PC-3 (cell line): ENCODE data around the gene TBC1D14. TPM values are rescaled to one million over a fixed set of nuclear protein-coding genes. Genes with fewer than 3 reads are reported as not detected.

Experiments used
- ATAC-seq: fragments of 200-7000 bp; cut with Tn5 transposase; 2 replicates; pipeline ENCODE4 v1.9.1; 2020; ENCODE audit warnings: mild to moderate bottlenecking, moderate library complexity
- BruUV-seq: library from RNA; stranded (reverse); fragments of 400-500 nt; replicated peaks from 2 replicates; lab custom pipeline; 2021; lab: Mats Ljungman, UMichigan
- CTCF ChIA-PET: fragments of 300-600 bp; sonication (Branson Sonifier 250); formaldehyde crosslinking; loops from one replicate; lab custom pipeline; 2022; ENCODE audit warnings: antibody characterized with exemption; lab: Charles Lee
- POLR2A ChIA-PET: fragments of 300-600 bp; sonication (Branson Sonifier 250); formaldehyde crosslinking; loops from one replicate; lab custom pipeline; 2022; ENCODE audit warnings: antibody characterized with exemption; ENCODE audit not compliant: unreplicated experiment; lab: Charles Lee
- DNase-seq: peaks from one replicate; pipeline ENCODE4 v3.0.0-alpha.2; 2015
- H2AFZ ChIP-seq: fragments of 300-600 bp; sonication (generic); 2 replicates; pipeline ENCODE4 v1.6.0; 2016; ENCODE audit warnings: antibody characterized with exemption, low read length
- H3F3A ChIP-seq: fragments of 300-600 bp; sonication (generic); one replicate; pipeline ENCODE4 v1.6.0; 2017; ENCODE audit warnings: antibody characterized with exemption, low read length, control low read depth, mild to moderate bottlenecking; ENCODE audit not compliant: unreplicated experiment
- H3K27ac ChIP-seq: fragments of 300-600 bp; sonication (generic); 2 replicates; pipeline ENCODE4 v1.5.1; 2016; ENCODE audit warnings: mild to moderate bottlenecking, low read length
- H3K27me3 ChIP-seq: fragments of 300-600 bp; sonication (generic); 2 replicates; pipeline ENCODE4 v1.6.1; 2016; ENCODE audit warnings: low read length, mixed read lengths
- H3K36me3 ChIP-seq: fragments of 300-600 bp; sonication (generic); 2 replicates; pipeline ENCODE4 v1.6.1; 2016; ENCODE audit warnings: low read depth, mixed run types, low read length, mixed read lengths
- H3K4me1 ChIP-seq: fragments of 300-600 bp; sonication (generic); 2 replicates; pipeline ENCODE4 v1.5.1; 2016; ENCODE audit warnings: low read length; ENCODE audit not compliant: insufficient read depth
- H3K4me2 ChIP-seq: fragments of 300-600 bp; sonication (generic); 2 replicates; pipeline ENCODE4 v1.6.0; 2016; ENCODE audit warnings: low read length
- H3K4me3 ChIP-seq: fragments of 300-600 bp; sonication (generic); 2 replicates; pipeline ENCODE4 v1.5.1; 2016; ENCODE audit warnings: mild to moderate bottlenecking, low read length, mixed read lengths
- H3K79me2 ChIP-seq: fragments of 300-600 bp; sonication (generic); 2 replicates; pipeline ENCODE4 v1.6.1; 2017; ENCODE audit warnings: low read length, mixed read lengths
- H3K9ac ChIP-seq: fragments of 300-600 bp; sonication (generic); 2 replicates; pipeline ENCODE4 v1.6.0; 2016; ENCODE audit warnings: mild to moderate bottlenecking, low read length
- H3K9me2 ChIP-seq: fragments of 300-600 bp; sonication (generic); replicated peaks from 2 replicates; pipeline ENCODE4 v1.6.1; 2016; ENCODE audit warnings: mixed run types, low read length, mixed read lengths
- H3K9me3 ChIP-seq: fragments of 300-600 bp; sonication (generic); 2 replicates; pipeline ENCODE4 v1.6.1; 2016; ENCODE audit warnings: low read length, mixed read lengths
- H4K20me1 ChIP-seq: fragments of 300-600 bp; sonication (generic); 2 replicates; pipeline ENCODE4 v1.6.1; 2016; ENCODE audit warnings: low read length, mixed read lengths
- CTCF ChIP-seq: fragments of 300-600 bp; sonication (generic); conservative IDR thresholded peaks from 2 replicates; pipeline ENCODE4 v1.5.1; 2017; ENCODE audit warnings: antibody characterized with exemption, low read depth, mild to moderate bottlenecking, low read length
- EZH2 ChIP-seq: fragments of 300-600 bp; sonication (generic); IDR thresholded peaks from one replicate; pipeline ENCODE4 v1.6.1; 2017; ENCODE audit warnings: antibody characterized with exemption, mild to moderate bottlenecking, low read length; ENCODE audit not compliant: unreplicated experiment
- EZH2phosphoT487 ChIP-seq: fragments of 300-600 bp; sonication (generic); IDR thresholded peaks from 2 replicates; pipeline ENCODE4 v1.6.1; 2018; ENCODE audit warnings: mild to moderate bottlenecking, antibody characterized with exemption, low read length, borderline replicate concordance
- intact Hi-C: fragments of 100-400 bp; cut with micrococcal nuclease; formaldehyde crosslinking; loops from 2 replicates; pipeline ENCODE4 v1.9.0; 2023
- total RNA-seq: library from RNA; depleted of rRNA; stranded (reverse); fragments of >200 nt; gene quantifications from 2 replicates; pipeline ENCODE4 v1.2.3, GENCODE V29; 2014

The TBC1D14 gene
- total RNA-seq, 1 experiment from 2014 or later = 33.0 TPM

- H3K36me3 ChIP-seq = no peaks in the 10 kb centered on the region
- no peak overlapping the region for H2AFZ ChIP-seq
- ATAC-seq = no peak
- no peaks in the 10 kb centered on the region for H3K4me1 ChIP-seq
- no peaks in the 10 kb centered on the region for H3K27me3 ChIP-seq
- no peak overlapping the region for H3K4me3 ChIP-seq
- DNase-seq = no peak
- H3K27ac ChIP-seq = no peak overlapping the region
- H3K4me2 ChIP-seq = no peak overlapping the region
- POLR2A ChIA-PET = no interaction called here
- CTCF ChIA-PET = interaction anchor here (0.7 kb wide), 1 partner anchor 47 kb away, joined by 3 read pairs; no protein-coding TSS in a partner anchor
- H4K20me1 ChIP-seq = no peaks in the 10 kb centered on the region
- intact Hi-C loops = no loop called here
- no TSS peak for BruUV-seq
- no peak for TF ChIP-seq EZH2
- TF ChIP-seq CTCF = no peak
- TF ChIP-seq EZH2phosphoT487 = no peak
- no peaks in the 10 kb centered on the region for H3K9me3 ChIP-seq
- H3F3A ChIP-seq = no peaks in the 10 kb centered on the region
- H3K79me2 ChIP-seq = no peaks in the 10 kb centered on the region
- H3K9ac ChIP-seq = no peak overlapping the region
- H3K9me2 ChIP-seq = no peaks in the 10 kb centered on the region
These were observed 17.3 kb downstream of the TBC1D14 start for GRCh38 chr4:6926681-6927478.

GRCh38 chr4:6928081-6928480 lies 18.5 kb downstream of the TBC1D14 start:
- TF ChIP-seq CTCF (no peak), EZH2phosphoT487 (no peak), EZH2 (no peak)
- Histone ChIP-seq H4K20me1 (no peaks in the 10 kb centered on the region), H2AFZ (no peak overlapping the region), H3K9ac (no peak overlapping the region), H3K4me1 (no peaks in the 10 kb centered on the region), H3F3A (no peaks in the 10 kb centered on the region), H3K9me3 (no peaks in the 10 kb centered on the region), H3K27me3 (no peaks in the 10 kb centered on the region), H3K9me2 (no peaks in the 10 kb centered on the region), H3K36me3 (no peaks in the 10 kb centered on the region), H3K27ac (no peak overlapping the region), H3K4me2 (no peak overlapping the region), H3K79me2 (no peaks in the 10 kb centered on the region), H3K4me3 (no peak overlapping the region)
- POLR2A ChIA-PET = no interaction called here
- intact Hi-C loops = no loop called here
- DNase-seq = no peak
- CTCF ChIA-PET = no interaction called here
- BruUV-seq = no TSS peak
- no peak for ATAC-seq

DNA sequence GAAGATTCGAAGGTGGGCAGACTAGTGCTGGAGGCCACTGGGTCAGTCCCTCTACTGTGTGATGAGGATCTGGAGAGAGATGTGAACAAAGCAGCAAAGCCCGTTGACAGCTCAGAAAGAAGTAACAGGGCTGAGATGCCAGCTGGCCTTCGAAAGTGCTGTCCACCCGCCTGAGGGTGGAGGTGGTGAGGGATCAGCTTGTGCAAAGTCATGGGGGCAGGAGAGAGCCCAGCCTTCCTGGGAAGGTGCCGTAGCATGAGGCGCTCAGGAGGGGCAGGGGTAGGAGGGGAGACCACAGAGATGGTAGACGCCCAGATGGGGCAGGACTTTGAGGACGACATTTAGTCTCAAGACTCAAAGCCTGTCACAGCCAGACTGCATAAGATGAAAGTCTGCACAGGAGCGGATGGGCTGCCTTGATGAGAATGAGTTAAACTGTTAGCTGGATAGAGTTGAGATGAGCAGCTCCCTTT lies 19.7 kb downstream of the TBC1D14 start:
- Histone ChIP-seq H4K20me1 (no peaks in the 10 kb centered on the region), H3K4me3 (no peak overlapping the region), H2AFZ (no peak overlapping the region), H3K27ac (no peak overlapping the region), H3K9ac (no peak overlapping the region), H3K9me2 (no peaks in the 10 kb centered on the region), H3K79me2 (no peaks in the 10 kb centered on the region), H3K4me2 (no peak overlapping the region), H3K27me3 (no peaks in the 10 kb centered on the region), H3K36me3 (no peaks in the 10 kb centered on the region), H3K9me3 (no peaks in the 10 kb centered on the region), H3F3A (no peaks in the 10 kb centered on the region), H3K4me1 (no peaks in the 10 kb centered on the region)
- ChIA-PET POLR2A (no interaction called here), CTCF (no interaction called here)
- no peak for DNase-seq
- no peak for ATAC-seq
- BruUV-seq = no TSS peak
- no peak for TF ChIP-seq EZH2phosphoT487
- intact Hi-C loops = no loop called here
